AG04450 (cell line): ENCODE results near the gene HMGB2. TPM values are rescaled to one million over a fixed set of nuclear protein-coding genes. Genes with fewer than 3 reads are reported as not detected.

ENCODE experiments used
- CTCF ChIA-PET: fragments of 300-600, 350-600 bp; formaldehyde crosslinking; extraction: SDS; loops from one replicate; lab custom pipeline; 2022; ENCODE audit warnings: antibody characterized with exemption, inconsistent platforms; lab: Charles Lee
- POLR2A ChIA-PET: fragments of 350-600 bp; formaldehyde crosslinking; extraction: SDS; loops from one replicate; lab custom pipeline; 2021; ENCODE audit warnings: antibody characterized with exemption, inconsistent platforms; lab: Yijun Ruan, JAX
- DNase-seq: peaks from one replicate; pipeline ENCODE4 v3.0.0-alpha.2; 2011; ENCODE audit warnings: low read depth, low spot score
- H3K27ac ChIP-seq: one replicate; pipeline ENCODE4 v1.5.1; 2012; ENCODE audit warnings: low read depth, low read length, control low read depth
- H3K27me3 ChIP-seq: one replicate; pipeline ENCODE4 v1.6.0; 2012; ENCODE audit warnings: low read length; ENCODE audit not compliant: control insufficient read depth, insufficient read depth
- H3K4me3 ChIP-seq: 2 replicates; pipeline ENCODE4 v1.5.1; 2011; ENCODE audit warnings: mild to moderate bottlenecking, low read depth, low read length, control low read depth
- H3K9me3 ChIP-seq: 2 replicates; pipeline ENCODE4 v1.5.1; 2012; ENCODE audit warnings: low read length; ENCODE audit not compliant: control insufficient read depth, insufficient read depth
- polyA plus RNA-seq: library from polyadenylated mRNA; depleted of rRNA; stranded (reverse); fragments of >200 nt; gene quantifications from 2 replicates; pipeline ENCODE4 v1.2.3, GENCODE V29; 2011; rRNA removed
- TF ChIP-seq, protein P1 (sequence below): IDR thresholded peaks from 2 replicates; pipeline ENCODE4 v1.5.1; 2011; ENCODE audit warnings: low read depth, low read length, control low read depth, inconsistent platforms

HMGB2 gene
- polyA plus RNA-seq, 1 experiment: 89.8 TPM

DNA sequence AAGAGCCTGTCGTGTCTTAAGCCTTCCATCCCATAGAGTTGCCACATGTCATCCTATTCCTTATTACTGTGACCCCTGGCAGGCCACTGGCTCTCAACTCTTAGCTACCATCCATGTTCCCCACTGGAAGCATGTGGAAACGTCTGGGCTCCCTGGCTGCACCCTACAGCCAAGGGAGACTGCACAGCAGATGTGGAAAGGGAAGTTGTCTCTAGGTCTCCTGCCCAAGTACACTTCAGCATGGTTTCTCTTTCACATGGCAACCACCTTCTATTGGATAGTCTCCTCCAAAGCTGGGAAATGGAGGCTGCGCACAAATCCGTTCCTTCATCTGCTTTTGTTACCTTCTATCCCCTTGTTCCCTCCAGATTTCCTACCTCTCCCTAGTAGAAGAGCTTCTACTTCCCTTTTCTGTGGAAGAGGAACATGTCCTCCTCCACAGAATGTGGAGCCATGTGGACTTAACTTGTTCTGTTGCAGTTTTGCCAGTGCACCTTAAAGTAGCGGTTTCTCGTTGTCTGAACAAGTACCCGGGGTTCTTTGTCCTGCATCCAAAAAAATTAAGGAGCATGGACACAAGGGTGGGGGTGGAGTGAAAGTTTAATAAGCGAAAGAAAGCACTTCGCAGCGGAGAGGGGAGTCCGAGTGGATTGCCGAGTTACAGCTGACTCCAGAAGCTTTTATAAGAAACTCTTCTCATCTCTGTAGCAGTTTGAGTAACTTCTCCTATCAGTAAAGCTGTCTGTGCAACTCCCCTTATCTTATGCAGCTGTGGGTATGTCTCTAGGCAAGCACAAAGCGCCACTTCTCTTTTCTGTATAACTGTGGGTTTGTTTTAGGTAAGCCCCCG, 52.5 kb downstream of the HMGB2 start:
- no peak for DNase-seq
- ChIA-PET POLR2A (no interaction called here), CTCF (interaction anchor here (1.1 to 1.7 kb wide), 6 partner anchors 20 to 268 kb away, joined by 3 to 13 read pairs (median 4); no protein-coding TSS in a partner anchor)
- Histone ChIP-seq H3K9me3 (peaks cover 10% of the 10 kb centered on the region), H3K27ac (no peak overlapping the region), H3K4me3 (no peak overlapping the region), H3K27me3 (no peaks in the 10 kb centered on the region)
- TF ChIP-seq, protein P1, sequence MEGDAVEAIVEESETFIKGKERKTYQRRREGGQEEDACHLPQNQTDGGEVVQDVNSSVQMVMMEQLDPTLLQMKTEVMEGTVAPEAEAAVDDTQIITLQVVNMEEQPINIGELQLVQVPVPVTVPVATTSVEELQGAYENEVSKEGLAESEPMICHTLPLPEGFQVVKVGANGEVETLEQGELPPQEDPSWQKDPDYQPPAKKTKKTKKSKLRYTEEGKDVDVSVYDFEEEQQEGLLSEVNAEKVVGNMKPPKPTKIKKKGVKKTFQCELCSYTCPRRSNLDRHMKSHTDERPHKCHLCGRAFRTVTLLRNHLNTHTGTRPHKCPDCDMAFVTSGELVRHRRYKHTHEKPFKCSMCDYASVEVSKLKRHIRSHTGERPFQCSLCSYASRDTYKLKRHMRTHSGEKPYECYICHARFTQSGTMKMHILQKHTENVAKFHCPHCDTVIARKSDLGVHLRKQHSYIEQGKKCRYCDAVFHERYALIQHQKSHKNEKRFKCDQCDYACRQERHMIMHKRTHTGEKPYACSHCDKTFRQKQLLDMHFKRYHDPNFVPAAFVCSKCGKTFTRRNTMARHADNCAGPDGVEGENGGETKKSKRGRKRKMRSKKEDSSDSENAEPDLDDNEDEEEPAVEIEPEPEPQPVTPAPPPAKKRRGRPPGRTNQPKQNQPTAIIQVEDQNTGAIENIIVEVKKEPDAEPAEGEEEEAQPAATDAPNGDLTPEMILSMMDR: no peak

Other genes with a start within 250 kb of the HMGB2 start
- 30.9 and 47.6 TPM in 2 replicates for gene GALNT7, start 165.5 kb downstream of the HMGB2 start, polyA plus RNA-seq
- 14.4 and 22.7 TPM in 2 replicates for gene SAP30, start 36.6 kb upstream of the HMGB2 start, polyA plus RNA-seq
- 0.72 and 1.0 TPM in 2 replicates for gene SCRG1, start 64.8 kb upstream of the HMGB2 start, polyA plus RNA-seq
- 2.2 and 2.4 TPM in 2 replicates for gene HAND2, start 195.9 kb upstream of the HMGB2 start, polyA plus RNA-seq